ENCODE data around the gene NDUFS1.
"Not testable (repeated sequence)": the region's sequence is repeated elsewhere in the genome, so short reads cannot be mapped to it uniquely, and the experiment has no call there.

NDUFS1 gene

GRCh38 chr2:206115026-206115578 lies 44.1 kb downstream of the NDUFS1 start:
- in situ Hi-C loops (cut with HindIII; ENCODE audit: low pct_ligation_motif_present, low pct_unique_long_range_greater_than_20kb, low sequenced_read_pairs) = no loop called here

GRCh38 chr2:206112846-206113547 lies 46.2 kb downstream of the NDUFS1 start:
- DNase-seq = no peak
- in situ Hi-C loops (cut with HindIII; ENCODE audit: low pct_ligation_motif_present, low pct_unique_long_range_greater_than_20kb, low sequenced_read_pairs) = no loop called here

More at GRCh38 chr2:206115026-206115578, 44.1 kb downstream of the NDUFS1 start:
- DNase-seq = no peak

- in situ Hi-C loops (cut with HindIII; ENCODE audit: low pct_ligation_motif_present, low pct_unique_long_range_greater_than_20kb, low sequenced_read_pairs) = no loop called here
- DNase-seq = no peak
Observed at GRCh38 chr2:206112108-206112507, 47.1 kb downstream of the NDUFS1 start.

- DNase-seq = no peak
- in situ Hi-C loops (cut with HindIII; ENCODE audit: low pct_ligation_motif_present, low pct_unique_long_range_greater_than_20kb, low sequenced_read_pairs) = no loop called here
Observed at GRCh38 chr2:206108713-206109112, 50.5 kb downstream of the NDUFS1 start.

GRCh38 chr2:206105541-206105940 lies 53.7 kb downstream of the NDUFS1 start:
- in situ Hi-C loops (cut with HindIII; ENCODE audit: low pct_ligation_motif_present, low pct_unique_long_range_greater_than_20kb, low sequenced_read_pairs) = no loop called here
- peak; percentile 65 for DNase-seq

- in situ Hi-C loops (cut with HindIII; ENCODE audit: low pct_ligation_motif_present, low pct_unique_long_range_greater_than_20kb, low sequenced_read_pairs) = no loop called here
- DNase-seq = no peak
Observed at GRCh38 chr2:206105038-206105437, 54.2 kb downstream of the NDUFS1 start.

GRCh38 chr2:206098872-206099271 lies 60.4 kb downstream of the NDUFS1 start:
- in situ Hi-C loops (cut with HindIII; ENCODE audit: low pct_ligation_motif_present, low pct_unique_long_range_greater_than_20kb, low sequenced_read_pairs); DNase-seq: not testable (repeated sequence)

GRCh38 chr2:206098471-206098870 lies 60.8 kb downstream of the NDUFS1 start:
- in situ Hi-C loops (cut with HindIII; ENCODE audit: low pct_ligation_motif_present, low pct_unique_long_range_greater_than_20kb, low sequenced_read_pairs) = no loop called here
- no peak for DNase-seq

GRCh38 chr2:206096876-206097275 lies 62.4 kb downstream of the NDUFS1 start:
- in situ Hi-C loops (cut with HindIII; ENCODE audit: low pct_ligation_motif_present, low pct_unique_long_range_greater_than_20kb, low sequenced_read_pairs) = no loop called here

GRCh38 chr2:206095536-206096332 lies 63.5 kb downstream of the NDUFS1 start:
- DNase-seq = no peak
- in situ Hi-C loops (cut with HindIII; ENCODE audit: low pct_ligation_motif_present, low pct_unique_long_range_greater_than_20kb, low sequenced_read_pairs) = no loop called here

More at GRCh38 chr2:206096876-206097275, 62.4 kb downstream of the NDUFS1 start:
- no peak for DNase-seq

GRCh38 chr2:206092297-206092696 lies 66.9 kb downstream of the NDUFS1 start:
- in situ Hi-C loops (cut with HindIII; ENCODE audit: low pct_ligation_motif_present, low pct_unique_long_range_greater_than_20kb, low sequenced_read_pairs) = no loop called here
- no peak for DNase-seq

GRCh38 chr2:206088248-206088647 lies 71.0 kb downstream of the NDUFS1 start:
- in situ Hi-C loops (cut with HindIII; ENCODE audit: low pct_ligation_motif_present, low pct_unique_long_range_greater_than_20kb, low sequenced_read_pairs) = no loop called here
- DNase-seq = no peak

GRCh38 chr2:206086716-206087350 lies 72.4 kb downstream of the NDUFS1 start:
- no peak for DNase-seq
- in situ Hi-C loops (cut with HindIII; ENCODE audit: low pct_ligation_motif_present, low pct_unique_long_range_greater_than_20kb, low sequenced_read_pairs) = no loop called here

- DNase-seq = peak; percentile 90
- in situ Hi-C loops (cut with HindIII; ENCODE audit: low pct_ligation_motif_present, low pct_unique_long_range_greater_than_20kb, low sequenced_read_pairs) = no loop called here
Observed at GRCh38 chr2:206085742-206086445, 73.3 kb downstream of the NDUFS1 start, which contains the start of gene INO80D. INO80D (minus strand) TSS chr2:206086174; CDS start chr2:206063016, 23,158 bp downstream.

GRCh38 chr2:206084870-206085741 lies 74.1 kb downstream of the NDUFS1 start:
- in situ Hi-C loops (cut with HindIII; ENCODE audit: low pct_ligation_motif_present, low pct_unique_long_range_greater_than_20kb, low sequenced_read_pairs) = no loop called here
- DNase-seq = peak; percentile 50

GRCh38 chr2:206084439-206084869 lies 74.8 kb downstream of the NDUFS1 start:
- DNase-seq = peak; percentile 85
- in situ Hi-C loops (cut with HindIII; ENCODE audit: low pct_ligation_motif_present, low pct_unique_long_range_greater_than_20kb, low sequenced_read_pairs) = no loop called here

- in situ Hi-C loops (cut with HindIII; ENCODE audit: low pct_ligation_motif_present, low pct_unique_long_range_greater_than_20kb, low sequenced_read_pairs) = no loop called here
- DNase-seq = peak; percentile 6
Observed at GRCh38 chr2:206083602-206084438, 75.4 kb downstream of the NDUFS1 start.
